GM12891 (cell line): Measurements from ENCODE around the gene GRM8.

Experiments
- PAX5 ChIP-seq: IDR thresholded peaks from 2 replicates; pipeline ENCODE4 v1.6.1; 2011; ENCODE audit warnings: low read length, moderate library complexity, mild to moderate bottlenecking; ENCODE audit not compliant: insufficient read depth, severe bottlenecking
- POLR2A ChIP-seq: IDR thresholded peaks from 2 replicates; pipeline ENCODE4 v1.6.1; 2011; ENCODE audit warnings: low read depth, low read length, control low read depth
- POU2F2 ChIP-seq: IDR thresholded peaks from 2 replicates; pipeline ENCODE4 v1.6.1; 2011; ENCODE audit warnings: low read depth, mild to moderate bottlenecking, control low read depth, low read length, moderate library complexity

DNA sequence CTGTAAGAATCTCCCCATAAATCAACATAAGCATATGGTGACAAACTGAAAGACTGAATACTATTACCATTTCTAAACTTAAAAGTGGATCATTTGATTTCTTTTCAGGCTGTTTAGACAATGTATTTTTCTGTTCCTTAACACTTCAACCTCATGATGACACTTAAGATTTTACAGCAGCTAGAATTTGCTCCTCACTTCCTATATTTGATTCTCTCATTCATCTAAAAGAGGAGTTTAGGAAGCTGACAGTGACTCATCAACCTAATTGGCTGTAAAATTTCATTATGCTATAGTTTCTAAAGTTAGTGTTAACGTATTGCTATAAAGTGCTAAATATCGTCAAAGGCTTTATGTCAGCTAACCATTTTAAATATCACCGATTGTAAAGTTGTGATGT, 478.7 kb downstream of the GRM8 start:
- no peak for TF ChIP-seq POU2F2
- no peak for TF ChIP-seq PAX5
- TF ChIP-seq POLR2A, result no peak
